ENCODE data around the gene POLR2E.

GRCh38 chr19:1136621-1137317, 41.6 kb upstream of the POLR2E start:
- TF ChIP-seq POLR2AphosphoS5 (IDR thresholded peaks at IDR 0.05; ENCODE audit: low read depth, low read length) (no peak), SIN3A (IDR thresholded peaks at IDR 0.05; ENCODE audit: borderline replicate concordance, insufficient read depth, low read depth, low read length) (no peak), CTCF (IDR thresholded peaks at IDR 0.05) (no peak), TCF7L2 (IDR thresholded peaks at IDR 0.05; ENCODE audit: low read depth, low read length) (no peak)

All from Panc1 (cell line).